Fibroblast of villous mesenchyme (primary cell): ENCODE results near the gene PLPPR3. TPM values are rescaled to one million over a fixed set of nuclear protein-coding genes. Genes with fewer than 3 reads are reported as not detected.

Experiments
- DNase-seq: peaks from one replicate; pipeline ENCODE4 v3.0.0-alpha.2; 2010; ENCODE audit warnings: low read depth
- H3K4me3 ChIP-seq: 2 replicates; pipeline ENCODE4 v1.5.1; 2011; ENCODE audit warnings: low read depth, mild to moderate bottlenecking, low read length
- CTCF ChIP-seq: IDR thresholded peaks from 2 replicates; pipeline ENCODE4 v1.5.1; 2012; ENCODE audit warnings: low read depth, mild to moderate bottlenecking, low read length; ENCODE audit not compliant: insufficient read depth
- total RNA-seq: library from RNA; depleted of rRNA; stranded (reverse); fragments of >200 nt; gene quantifications from 2 replicates; pipeline ENCODE4 v1.2.3, GENCODE V29; 2012

The PLPPR3 gene
- total RNA-seq, 1 donor: 0.86 TPM

- TF ChIP-seq CTCF: no peak
- H3K4me3 ChIP-seq: no peak overlapping the region
- no peak for DNase-seq
Measured at GRCh38 chr19:867855-868457, 46.2 kb upstream of the PLPPR3 start.

GRCh38 chr19:867301-867793, 45.6 kb upstream of the PLPPR3 start:
- TF ChIP-seq CTCF: no peak
- H3K4me3 ChIP-seq: no peak overlapping the region
- DNase-seq: no peak

- no peak for DNase-seq
- no peak overlapping the region for H3K4me3 ChIP-seq
- TF ChIP-seq CTCF: no peak
Measured at GRCh38 chr19:866769-867300, 45.1 kb upstream of the PLPPR3 start.

- no peak for DNase-seq
- no peak for TF ChIP-seq CTCF
- H3K4me3 ChIP-seq: no peak overlapping the region
Measured at GRCh38 chr19:863315-863620, 41.5 kb upstream of the PLPPR3 start.

GRCh38 chr19:862581-863314, 41.0 kb upstream of the PLPPR3 start:
- H3K4me3 ChIP-seq: no peak overlapping the region
- TF ChIP-seq CTCF: no peak
- peak; percentile 60 for DNase-seq

GRCh38 chr19:861756-862580, 40.2 kb upstream of the PLPPR3 start:
- no peak overlapping the region for H3K4me3 ChIP-seq
- no peak for DNase-seq
- TF ChIP-seq CTCF: no peak
